Measurements from ENCODE around the gene KCNQ1. TPM values are rescaled to one million over a fixed set of nuclear protein-coding genes. Genes with fewer than 3 reads are reported as not detected.

Gene KCNQ1
- total and polyA plus RNA-seq, 3 experiments from 2014 or later, result 2.6 to 5.7 (median 3.4) TPM

GRCh38 chr11:2807025-2807681 lies 362.3 kb downstream of the KCNQ1 start:
- Mint-ChIP-seq H3K36me3 (no peaks in the 10 kb centered on the region), H3K9me3 (no peaks in the 10 kb centered on the region), H3K4me1 (peaks cover 5 to 14% (median 12%) of the 10 kb centered on the region in 3 donors), H3K27ac (no peak overlapping the region), H3K4me3 (no peak overlapping the region), H3K27me3 (peaks cover 0 to 5% of the 10 kb centered on the region in 2 donors)
- no peaks in the 10 kb centered on the region for H3K4me1 ChIP-seq (ENCODE audit: insufficient read depth, low read length)
- ChIA-PET CTCF (no interaction called here), POLR2A (no interaction called here)
- H3K27ac ChIP-seq (ENCODE audit: low read depth, low read length), result no peak overlapping the region
- H3K9me3 ChIP-seq (ENCODE audit: low read length), result no peaks in the 10 kb centered on the region
- no peaks in the 10 kb centered on the region for H3K27me3 ChIP-seq (ENCODE audit: insufficient read depth, low read length, poor library complexity, severe bottlenecking)
- DNase-seq, result no peak
- no peak overlapping the region for H3K4me3 ChIP-seq (ENCODE audit: low read length)
- H3K36me3 ChIP-seq (ENCODE audit: insufficient read depth, low read length), result no peaks in the 10 kb centered on the region

GRCh38 chr11:2807801-2808241 lies 363.0 kb downstream of the KCNQ1 start:
- Mint-ChIP-seq H3K9me3 (no peaks in the 10 kb centered on the region), H3K4me1 (peaks cover 5 to 16% (median 16%) of the 10 kb centered on the region in 3 donors), H3K27me3 (peaks cover under 1 to 8% of the 10 kb centered on the region in 2 donors), H3K27ac (no peak overlapping the region), H3K4me3 (no peak overlapping the region), H3K36me3 (no peaks in the 10 kb centered on the region)
- no peak for DNase-seq
- H3K4me3 ChIP-seq (ENCODE audit: low read length), result no peak overlapping the region
- H3K27me3 ChIP-seq (ENCODE audit: insufficient read depth, low read length, poor library complexity, severe bottlenecking), result no peaks in the 10 kb centered on the region
- H3K4me1 ChIP-seq (ENCODE audit: insufficient read depth, low read length), result no peaks in the 10 kb centered on the region
- ChIA-PET POLR2A (no interaction called here), CTCF (no interaction called here)
- H3K27ac ChIP-seq (ENCODE audit: low read depth, low read length), result no peak overlapping the region
- H3K9me3 ChIP-seq (ENCODE audit: low read length), result no peaks in the 10 kb centered on the region
- H3K36me3 ChIP-seq (ENCODE audit: insufficient read depth, low read length), result no peaks in the 10 kb centered on the region

- Histone ChIP-seq H3K27me3 (ENCODE audit: insufficient read depth, low read length, poor library complexity, severe bottlenecking) (no peaks in the 10 kb centered on the region), H3K36me3 (ENCODE audit: insufficient read depth, low read length) (no peaks in the 10 kb centered on the region), H3K4me3 (ENCODE audit: low read length) (no peak overlapping the region), H3K9me3 (ENCODE audit: low read length) (no peaks in the 10 kb centered on the region), H3K27ac (ENCODE audit: low read depth, low read length) (no peak overlapping the region), H3K4me1 (ENCODE audit: insufficient read depth, low read length) (no peaks in the 10 kb centered on the region)
- H3K36me3 Mint-ChIP-seq, result no peaks in the 10 kb centered on the region
- ChIA-PET CTCF (no interaction called here), POLR2A (no interaction called here)
- H3K4me3 Mint-ChIP-seq, result peak overlapping the region in 2 of 7 donors; percentile 1 to 6
- H3K27me3 Mint-ChIP-seq, result peaks cover 4 to 17% of the 10 kb centered on the region in 2 donors
- no peak for DNase-seq
- H3K9me3 Mint-ChIP-seq, result no peaks in the 10 kb centered on the region
- peaks cover 10 to 25% (median 18%) of the 10 kb centered on the region in 3 donors for H3K4me1 Mint-ChIP-seq
- no peak overlapping the region for H3K27ac Mint-ChIP-seq
Observed at GRCh38 chr11:2808850-2809846, 364.3 kb downstream of the KCNQ1 start.

GRCh38 chr11:2809854-2810253 lies 365.0 kb downstream of the KCNQ1 start:
- peaks cover 4 to 20% of the 10 kb centered on the region in 2 donors for H3K27me3 Mint-ChIP-seq
- Histone ChIP-seq H3K27ac (ENCODE audit: low read depth, low read length) (no peak overlapping the region), H3K27me3 (ENCODE audit: insufficient read depth, low read length, poor library complexity, severe bottlenecking) (no peaks in the 10 kb centered on the region), H3K4me3 (ENCODE audit: low read length) (no peak overlapping the region), H3K4me1 (ENCODE audit: insufficient read depth, low read length) (no peaks in the 10 kb centered on the region), H3K9me3 (ENCODE audit: low read length) (no peaks in the 10 kb centered on the region), H3K36me3 (ENCODE audit: insufficient read depth, low read length) (no peaks in the 10 kb centered on the region)
- H3K4me1 Mint-ChIP-seq, result peaks cover 10 to 25% (median 18%) of the 10 kb centered on the region in 3 donors
- no peak overlapping the region for H3K27ac Mint-ChIP-seq
- no peaks in the 10 kb centered on the region for H3K36me3 Mint-ChIP-seq
- ChIA-PET POLR2A (no interaction called here), CTCF (no interaction called here)
- no peaks in the 10 kb centered on the region for H3K9me3 Mint-ChIP-seq
- peak overlapping the region in 1 of 7 donors; percentile 1 for H3K4me3 Mint-ChIP-seq
- no peak for DNase-seq

DNA sequence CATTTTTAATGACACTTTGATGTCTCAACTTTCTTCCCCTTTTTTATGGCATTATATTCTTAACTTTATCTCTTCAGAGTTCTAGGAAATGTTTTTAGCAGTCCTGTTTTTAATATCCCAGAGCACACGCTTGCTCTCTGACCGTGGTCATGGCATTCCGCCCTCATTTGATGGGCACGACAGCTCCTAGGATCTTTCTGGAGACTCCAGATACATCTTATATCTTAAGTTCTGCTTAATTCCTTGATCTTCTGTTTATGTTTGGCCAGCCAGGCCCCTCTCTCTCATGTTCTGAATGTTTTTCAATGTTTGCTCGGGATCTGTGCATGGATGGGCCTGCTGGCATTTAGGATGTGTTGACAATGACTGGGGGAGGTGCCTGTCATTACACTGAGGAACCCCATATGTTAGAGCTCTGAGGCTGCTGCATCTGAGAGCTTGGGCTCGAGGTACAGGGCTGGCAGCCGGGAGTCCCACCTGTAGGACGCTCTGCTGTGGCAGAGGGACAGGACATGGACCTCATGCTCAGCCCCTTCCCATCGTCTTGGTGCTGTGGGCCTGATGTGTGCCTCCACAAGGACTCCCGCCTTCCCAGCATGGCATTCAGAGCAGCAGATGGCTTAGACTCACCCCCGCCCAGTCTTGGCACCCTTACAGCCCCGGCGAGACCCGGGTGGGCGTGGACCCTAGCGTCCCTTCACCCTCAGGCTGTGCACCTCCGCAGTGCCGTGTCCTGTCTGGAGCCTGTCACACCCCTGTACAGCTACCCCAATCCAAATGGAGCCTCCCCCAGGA lies 365.8 kb downstream of the KCNQ1 start:
- Mint-ChIP-seq H3K36me3 (no peaks in the 10 kb centered on the region), H3K4me1 (peaks cover 10 to 25% (median 18%) of the 10 kb centered on the region in 3 donors), H3K9me3 (peaks cover 0 to 2% (median 0%) of the 10 kb centered on the region in 5 donors), H3K27me3 (peaks cover 4 to 21% of the 10 kb centered on the region in 2 donors), H3K4me3 (no peak overlapping the region), H3K27ac (no peak overlapping the region)
- H3K27me3 ChIP-seq (ENCODE audit: insufficient read depth, low read length, poor library complexity, severe bottlenecking), result no peaks in the 10 kb centered on the region
- peak in 1 of 5 donors; percentile 32 for DNase-seq
- H3K4me1 ChIP-seq (ENCODE audit: insufficient read depth, low read length), result no peaks in the 10 kb centered on the region
- H3K9me3 ChIP-seq (ENCODE audit: low read length), result no peaks in the 10 kb centered on the region
- no peak overlapping the region for H3K27ac ChIP-seq (ENCODE audit: low read depth, low read length)
- ChIA-PET POLR2A (no interaction called here), CTCF (no interaction called here)
- H3K36me3 ChIP-seq (ENCODE audit: insufficient read depth, low read length), result no peaks in the 10 kb centered on the region
- H3K4me3 ChIP-seq (ENCODE audit: low read length), result no peak overlapping the region

GRCh38 chr11:2811206-2812091 lies 366.6 kb downstream of the KCNQ1 start:
- Mint-ChIP-seq H3K27ac (no peak overlapping the region), H3K36me3 (peaks cover 0 to 6% (median 0%) of the 10 kb centered on the region in 3 donors), H3K4me3 (no peak overlapping the region), H3K4me1 (peaks cover 10 to 25% (median 18%) of the 10 kb centered on the region in 3 donors), H3K9me3 (peaks cover 0 to 8% (median 6%) of the 10 kb centered on the region in 5 donors), H3K27me3 (peaks cover 4 to 21% of the 10 kb centered on the region in 2 donors)
- ChIA-PET POLR2A (no interaction called here), CTCF (no interaction called here)
- Histone ChIP-seq H3K27ac (ENCODE audit: low read depth, low read length) (no peak overlapping the region), H3K36me3 (ENCODE audit: insufficient read depth, low read length) (no peaks in the 10 kb centered on the region), H3K27me3 (ENCODE audit: insufficient read depth, low read length, poor library complexity, severe bottlenecking) (no peaks in the 10 kb centered on the region), H3K9me3 (ENCODE audit: low read length) (no peaks in the 10 kb centered on the region), H3K4me1 (ENCODE audit: insufficient read depth, low read length) (no peaks in the 10 kb centered on the region), H3K4me3 (ENCODE audit: low read length) (no peak overlapping the region)
- peak in 1 of 5 donors; percentile 26 for DNase-seq

DNA sequence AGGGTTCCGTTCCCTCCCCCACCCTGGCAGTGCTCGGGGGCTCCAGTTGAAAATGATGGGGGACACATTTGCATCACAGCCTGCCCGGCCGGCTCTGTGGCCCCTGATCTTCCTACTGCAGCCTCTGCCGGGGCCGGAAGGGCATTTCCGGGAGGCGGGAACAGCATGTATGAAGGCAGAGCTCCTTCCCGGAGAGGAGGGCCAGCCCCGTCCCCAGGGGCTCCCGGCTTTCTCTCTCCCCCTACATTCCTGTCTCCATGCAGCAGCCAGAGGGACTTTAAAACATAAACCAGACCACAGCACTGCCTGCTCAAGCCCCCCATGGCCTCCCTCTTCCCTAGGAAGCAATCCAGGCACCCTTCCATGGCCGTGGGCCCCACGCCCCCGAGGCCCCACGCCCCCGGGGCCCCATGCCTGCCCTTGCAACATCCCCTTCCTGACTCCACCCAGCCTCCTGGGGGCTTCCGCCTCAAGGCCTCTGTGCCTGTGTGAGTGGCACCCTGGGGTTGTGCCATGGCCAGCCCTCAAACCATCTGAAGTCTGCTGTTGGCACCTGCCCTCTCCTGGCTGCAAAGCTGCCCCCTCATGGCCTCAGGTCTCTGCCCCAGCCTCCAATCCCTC lies 367.7 kb downstream of the KCNQ1 start:
- H3K4me1 ChIP-seq (ENCODE audit: insufficient read depth, low read length), result no peaks in the 10 kb centered on the region
- no peak overlapping the region for H3K27ac ChIP-seq (ENCODE audit: low read depth, low read length)
- CTCF ChIA-PET, result no interaction called here
- peaks cover 0 to 6% (median 0%) of the 10 kb centered on the region in 3 donors for H3K36me3 Mint-ChIP-seq
- peaks cover 4 to 21% of the 10 kb centered on the region in 2 donors for H3K27me3 Mint-ChIP-seq
- no peak overlapping the region for H3K4me3 Mint-ChIP-seq
- no peak for DNase-seq
- no peaks in the 10 kb centered on the region for H3K27me3 ChIP-seq (ENCODE audit: insufficient read depth, low read length, poor library complexity, severe bottlenecking)
- peaks cover 10 to 25% (median 18%) of the 10 kb centered on the region in 3 donors for H3K4me1 Mint-ChIP-seq
- no peaks in the 10 kb centered on the region for H3K36me3 ChIP-seq (ENCODE audit: insufficient read depth, low read length)
- H3K4me3 ChIP-seq (ENCODE audit: low read length), result no peak overlapping the region
- peak overlapping the region in 1 of 8 donors; percentile 61 for H3K27ac Mint-ChIP-seq
- POLR2A ChIA-PET, result no interaction called here
- H3K9me3 ChIP-seq (ENCODE audit: low read length), result no peaks in the 10 kb centered on the region
- H3K9me3 Mint-ChIP-seq, result peaks cover 0 to 10% (median 9%) of the 10 kb centered on the region in 5 donors
